ENCODE results near the gene TECTA.

The TECTA gene

DNA sequence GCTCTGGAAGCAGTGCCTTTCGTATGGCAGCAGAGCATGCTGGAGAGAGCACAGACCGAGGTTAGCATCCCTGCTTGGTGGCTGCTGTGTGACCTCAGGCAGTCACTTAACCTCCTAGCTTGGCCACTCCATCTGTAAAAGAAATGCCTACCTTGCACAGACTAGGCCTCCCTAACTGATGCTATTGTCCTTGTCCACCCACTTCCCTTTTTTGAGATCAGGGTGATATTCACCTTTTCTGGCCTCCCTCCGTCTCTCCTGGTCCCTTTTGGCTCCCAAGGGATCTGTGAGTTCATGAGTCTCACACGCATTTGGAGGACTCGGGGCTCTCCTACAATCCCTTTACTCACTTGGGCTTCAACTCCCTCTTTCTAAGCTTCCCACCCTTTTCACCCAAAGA is 37.2 kb downstream of the TECTA start:
- Histone ChIP-seq H3K4me1 (ENCODE audit: control insufficient read depth in 5 of 5, insufficient read depth in 5 of 5, low read length in 5 of 5) (no peaks in the 10 kb centered on the region), H3K9ac (ENCODE audit: low read length in 5 of 5) (no peak overlapping the region), H3K27ac (ENCODE audit: low read depth, low read length) (no peak overlapping the region)

DNA sequence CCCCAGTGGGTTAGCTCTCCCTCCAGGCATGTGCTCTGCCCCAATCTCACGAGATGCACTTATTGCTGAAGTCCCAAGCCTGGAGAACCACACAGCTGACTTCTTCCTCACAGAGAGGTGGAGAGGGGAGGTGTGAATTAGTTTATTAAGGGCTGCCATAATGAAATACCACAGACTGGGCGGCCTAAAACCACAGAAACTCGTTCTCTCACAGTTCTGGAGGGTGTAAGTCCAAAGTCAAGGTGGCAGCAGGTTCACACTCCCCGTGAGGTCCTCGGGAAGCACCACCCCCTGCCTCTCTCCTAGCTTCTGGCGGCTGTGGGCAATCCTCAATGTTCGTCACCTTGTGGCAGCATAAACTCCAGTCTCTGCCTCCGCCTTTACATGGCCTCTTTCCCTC is 39.3 kb downstream of the TECTA start:
- Histone ChIP-seq H3K36me3 (ENCODE audit: control insufficient read depth in 5 of 5, insufficient read depth in 5 of 5, low read length in 5 of 5) (no peaks in the 10 kb centered on the region), H3K9me3 (ENCODE audit: control insufficient read depth in 5 of 5, low read length in 5 of 5) (no peaks in the 10 kb centered on the region), H3K4me1 (ENCODE audit: control insufficient read depth in 5 of 5, insufficient read depth in 5 of 5, low read length in 5 of 5) (no peaks in the 10 kb centered on the region), H3K27me3 (ENCODE audit: control insufficient read depth in 5 of 5, insufficient read depth in 4 of 5, low read length in 5 of 5) (no peaks in the 10 kb centered on the region), H3K4me3 (ENCODE audit: low read depth in 1 of 5, low read length in 5 of 5) (no peak overlapping the region), H3K27ac (ENCODE audit: low read depth, low read length) (no peak overlapping the region), H3K9ac (ENCODE audit: low read length in 5 of 5) (no peak overlapping the region)

More for the DNA sequence above, 37.2 kb downstream of the TECTA start:
- H3K36me3 ChIP-seq (ENCODE audit: control insufficient read depth in 5 of 5, insufficient read depth in 5 of 5, low read length in 5 of 5): no peaks in the 10 kb centered on the region
- no peak overlapping the region for H3K4me3 ChIP-seq (ENCODE audit: low read depth in 1 of 5, low read length in 5 of 5)
- H3K27me3 ChIP-seq (ENCODE audit: control insufficient read depth in 5 of 5, insufficient read depth in 4 of 5, low read length in 5 of 5): no peaks in the 10 kb centered on the region
- H3K9me3 ChIP-seq (ENCODE audit: control insufficient read depth in 5 of 5, low read length in 5 of 5): no peaks in the 10 kb centered on the region

DNA sequence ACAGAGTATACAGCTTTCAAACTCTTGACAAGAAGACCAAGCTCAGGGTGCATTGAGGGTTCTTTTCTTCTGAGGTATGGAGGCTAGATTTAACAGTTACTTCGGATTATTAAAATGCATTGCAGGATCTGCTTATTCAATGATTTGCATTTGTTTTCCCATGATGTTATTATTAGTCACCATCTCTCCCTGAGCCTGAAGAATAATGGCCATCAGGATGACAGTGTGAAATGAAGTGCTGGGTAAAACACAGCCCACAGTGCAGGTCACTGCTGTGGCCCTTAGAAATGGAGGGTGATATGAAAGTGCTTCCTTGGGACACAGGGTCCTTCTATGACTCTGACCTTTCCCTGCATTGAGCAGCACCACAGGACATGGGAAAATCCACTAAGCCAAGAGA is 40.0 kb downstream of the TECTA start:
- Histone ChIP-seq H3K27ac (ENCODE audit: low read depth, low read length) (no peak overlapping the region), H3K9me3 (ENCODE audit: control insufficient read depth in 5 of 5, low read length in 5 of 5) (no peaks in the 10 kb centered on the region), H3K4me3 (ENCODE audit: low read depth in 1 of 5, low read length in 5 of 5) (no peak overlapping the region), H3K27me3 (ENCODE audit: control insufficient read depth in 5 of 5, insufficient read depth in 4 of 5, low read length in 5 of 5) (no peaks in the 10 kb centered on the region), H3K9ac (ENCODE audit: low read length in 5 of 5) (no peak overlapping the region), H3K36me3 (ENCODE audit: control insufficient read depth in 5 of 5, insufficient read depth in 5 of 5, low read length in 5 of 5) (peaks cover 0 to 4% (median 0%) of the 10 kb centered on the region in 5 donors), H3K4me1 (ENCODE audit: control insufficient read depth in 5 of 5, insufficient read depth in 5 of 5, low read length in 5 of 5) (no peaks in the 10 kb centered on the region)

DNA sequence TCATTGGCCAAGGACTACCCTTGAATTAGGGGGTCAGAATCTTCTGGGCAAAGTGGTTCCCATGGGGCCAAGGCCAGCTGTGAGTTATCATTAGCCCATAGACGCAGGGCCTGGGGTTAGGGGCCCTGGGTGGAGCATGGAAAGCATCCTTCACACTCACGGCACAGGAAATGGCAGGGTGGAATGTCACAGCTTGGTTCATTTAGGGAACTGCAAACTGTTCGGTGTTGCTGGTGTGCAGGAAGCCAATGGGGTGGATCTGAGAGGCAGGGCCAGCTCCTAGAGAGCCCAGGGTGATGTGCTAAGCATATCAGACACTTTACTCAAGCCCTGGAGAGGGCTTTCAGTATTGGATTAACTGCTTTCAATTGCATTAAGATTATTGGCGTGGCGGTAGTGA is 42.9 kb downstream of the TECTA start:
- no peaks in the 10 kb centered on the region for H3K4me1 ChIP-seq (ENCODE audit: control insufficient read depth in 5 of 5, insufficient read depth in 5 of 5, low read length in 5 of 5)
- H3K27ac ChIP-seq (ENCODE audit: low read depth, low read length): no peak overlapping the region
- no peaks in the 10 kb centered on the region for H3K27me3 ChIP-seq (ENCODE audit: control insufficient read depth in 5 of 5, insufficient read depth in 4 of 5, low read length in 5 of 5)
- no peak overlapping the region for H3K4me3 ChIP-seq (ENCODE audit: low read depth in 1 of 5, low read length in 5 of 5)
- H3K36me3 ChIP-seq (ENCODE audit: control insufficient read depth in 5 of 5, insufficient read depth in 5 of 5, low read length in 5 of 5): peaks cover 0 to 4% (median 0%) of the 10 kb centered on the region in 5 donors
- no peaks in the 10 kb centered on the region for H3K9me3 ChIP-seq (ENCODE audit: control insufficient read depth in 5 of 5, low read length in 5 of 5)
- H3K9ac ChIP-seq (ENCODE audit: low read length in 5 of 5): no peak overlapping the region

DNA sequence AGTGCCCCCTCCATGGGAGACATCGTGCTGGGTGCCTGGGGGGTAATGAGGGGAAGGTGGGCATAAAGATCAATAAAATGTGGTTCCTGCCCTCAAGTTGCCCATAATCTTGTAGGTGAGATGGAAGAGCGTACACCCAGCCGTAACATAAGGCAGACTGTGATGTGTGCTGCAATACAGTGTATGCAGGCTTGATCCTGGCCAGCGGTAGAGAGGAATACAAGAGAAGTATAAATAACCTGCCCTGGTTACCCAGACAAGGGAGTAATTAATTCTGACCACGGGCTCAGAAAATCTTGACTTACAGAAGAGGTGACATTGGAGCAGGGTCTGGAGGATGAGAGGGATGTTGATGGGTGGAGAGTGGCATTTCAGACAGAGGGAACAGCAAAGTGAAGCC is 43.7 kb downstream of the TECTA start:
- H3K36me3 ChIP-seq (ENCODE audit: control insufficient read depth in 5 of 5, insufficient read depth in 5 of 5, low read length in 5 of 5): peaks cover 0 to 4% (median 0%) of the 10 kb centered on the region in 5 donors
- peaks cover 0 to 2% (median 0%) of the 10 kb centered on the region in 5 donors for H3K9me3 ChIP-seq (ENCODE audit: control insufficient read depth in 5 of 5, low read length in 5 of 5)
- no peak overlapping the region for H3K27ac ChIP-seq (ENCODE audit: low read depth, low read length)
- no peaks in the 10 kb centered on the region for H3K27me3 ChIP-seq (ENCODE audit: control insufficient read depth in 5 of 5, insufficient read depth in 4 of 5, low read length in 5 of 5)
- H3K4me3 ChIP-seq (ENCODE audit: low read depth in 1 of 5, low read length in 5 of 5): no peak overlapping the region
- H3K9ac ChIP-seq (ENCODE audit: low read length in 5 of 5): no peak overlapping the region
- no peaks in the 10 kb centered on the region for H3K4me1 ChIP-seq (ENCODE audit: control insufficient read depth in 5 of 5, insufficient read depth in 5 of 5, low read length in 5 of 5)

DNA sequence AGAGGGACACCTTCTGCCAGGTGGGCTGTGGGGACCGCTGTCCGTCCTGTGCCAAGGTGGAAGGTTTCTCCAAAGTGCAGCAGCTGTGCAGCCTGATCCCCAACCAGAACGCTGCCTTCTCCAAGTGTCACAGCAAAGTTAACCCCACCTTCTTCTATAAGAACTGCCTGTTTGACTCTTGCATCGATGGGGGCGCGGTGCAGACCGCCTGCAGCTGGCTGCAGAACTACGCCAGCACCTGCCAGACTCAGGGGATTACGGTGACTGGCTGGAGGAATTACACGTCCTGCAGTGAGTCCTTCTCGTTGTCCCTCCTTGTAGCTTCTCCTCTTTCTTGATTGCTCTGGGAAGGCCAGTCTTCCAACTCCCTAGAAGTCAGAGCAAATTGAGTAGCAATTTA is 44.8 kb downstream of the TECTA start:
- Histone ChIP-seq H3K27me3 (ENCODE audit: control insufficient read depth in 5 of 5, insufficient read depth in 4 of 5, low read length in 5 of 5) (no peaks in the 10 kb centered on the region), H3K9ac (ENCODE audit: low read length in 5 of 5) (no peak overlapping the region), H3K4me1 (ENCODE audit: control insufficient read depth in 5 of 5, insufficient read depth in 5 of 5, low read length in 5 of 5) (no peaks in the 10 kb centered on the region), H3K36me3 (ENCODE audit: control insufficient read depth in 5 of 5, insufficient read depth in 5 of 5, low read length in 5 of 5) (peaks cover 0 to 4% (median 0%) of the 10 kb centered on the region in 5 donors), H3K27ac (ENCODE audit: low read depth, low read length) (no peak overlapping the region), H3K9me3 (ENCODE audit: control insufficient read depth in 5 of 5, low read length in 5 of 5) (peaks cover 0 to 2% (median 0%) of the 10 kb centered on the region in 5 donors), H3K4me3 (ENCODE audit: low read depth in 1 of 5, low read length in 5 of 5) (no peak overlapping the region)

DNA sequence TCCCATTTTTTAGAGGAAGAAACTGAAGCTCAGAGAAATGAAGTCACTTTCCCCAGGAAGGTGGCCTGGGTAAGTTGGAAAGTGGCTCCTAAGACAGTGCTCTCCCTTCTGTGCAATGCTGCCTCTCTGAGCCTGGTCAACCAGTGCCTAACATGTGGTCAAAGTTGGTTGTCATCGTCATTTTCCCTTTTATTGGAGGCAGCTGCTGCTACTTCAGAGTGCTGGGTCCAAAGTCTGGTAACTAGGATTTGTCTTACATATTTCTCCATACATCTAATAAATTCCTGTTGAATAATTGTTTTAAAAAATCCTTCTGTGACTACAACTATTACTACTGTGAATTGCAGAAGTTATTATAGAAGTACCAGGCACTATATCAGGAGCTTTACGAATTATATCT is 48.1 kb downstream of the TECTA start:
- H3K9ac ChIP-seq (ENCODE audit: low read length in 5 of 5): no peak overlapping the region
- H3K36me3 ChIP-seq (ENCODE audit: control insufficient read depth in 5 of 5, insufficient read depth in 5 of 5, low read length in 5 of 5): peaks cover 0 to 4% (median 0%) of the 10 kb centered on the region in 5 donors
- H3K4me3 ChIP-seq (ENCODE audit: low read depth in 1 of 5, low read length in 5 of 5): no peak overlapping the region
- H3K9me3 ChIP-seq (ENCODE audit: control insufficient read depth in 5 of 5, low read length in 5 of 5): peaks cover 0 to 2% (median 0%) of the 10 kb centered on the region in 5 donors
- no peaks in the 10 kb centered on the region for H3K27me3 ChIP-seq (ENCODE audit: control insufficient read depth in 5 of 5, insufficient read depth in 4 of 5, low read length in 5 of 5)
- no peaks in the 10 kb centered on the region for H3K4me1 ChIP-seq (ENCODE audit: control insufficient read depth in 5 of 5, insufficient read depth in 5 of 5, low read length in 5 of 5)
- no peak overlapping the region for H3K27ac ChIP-seq (ENCODE audit: low read depth, low read length)

DNA sequence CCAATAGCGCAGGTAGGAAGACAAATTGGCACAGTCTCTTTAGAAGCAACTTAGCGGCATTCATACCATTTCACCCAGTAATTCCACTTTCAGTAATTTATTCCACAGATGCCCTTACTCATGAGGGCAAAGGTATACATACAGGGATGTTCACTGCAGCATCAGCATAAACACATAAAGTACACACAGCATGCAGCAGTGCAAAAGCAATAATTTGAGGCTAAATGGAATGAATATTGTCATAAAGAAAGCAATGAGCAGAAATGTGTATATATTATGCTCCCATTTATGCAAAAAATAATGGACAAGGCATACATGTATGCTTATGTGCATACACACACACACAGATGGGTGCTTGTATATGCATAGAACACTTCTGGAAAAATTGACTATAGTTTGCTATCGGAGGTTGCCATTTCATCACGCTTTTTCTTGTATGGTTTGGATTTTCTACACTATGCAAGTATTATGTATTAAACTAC is 50.2 kb downstream of the TECTA start:
- no peak overlapping the region for H3K9ac ChIP-seq (ENCODE audit: low read length in 5 of 5)
- no peak overlapping the region for H3K27ac ChIP-seq (ENCODE audit: low read depth, low read length)
- peaks cover 0 to 2% (median 0%) of the 10 kb centered on the region in 5 donors for H3K9me3 ChIP-seq (ENCODE audit: control insufficient read depth in 5 of 5, low read length in 5 of 5)
- H3K4me1 ChIP-seq (ENCODE audit: control insufficient read depth in 5 of 5, insufficient read depth in 5 of 5, low read length in 5 of 5): no peaks in the 10 kb centered on the region
- H3K4me3 ChIP-seq (ENCODE audit: low read depth in 1 of 5, low read length in 5 of 5): no peak overlapping the region
- H3K36me3 ChIP-seq (ENCODE audit: control insufficient read depth in 5 of 5, insufficient read depth in 5 of 5, low read length in 5 of 5): no peaks in the 10 kb centered on the region
- H3K27me3 ChIP-seq (ENCODE audit: control insufficient read depth in 5 of 5, insufficient read depth in 4 of 5, low read length in 5 of 5): no peaks in the 10 kb centered on the region

DNA sequence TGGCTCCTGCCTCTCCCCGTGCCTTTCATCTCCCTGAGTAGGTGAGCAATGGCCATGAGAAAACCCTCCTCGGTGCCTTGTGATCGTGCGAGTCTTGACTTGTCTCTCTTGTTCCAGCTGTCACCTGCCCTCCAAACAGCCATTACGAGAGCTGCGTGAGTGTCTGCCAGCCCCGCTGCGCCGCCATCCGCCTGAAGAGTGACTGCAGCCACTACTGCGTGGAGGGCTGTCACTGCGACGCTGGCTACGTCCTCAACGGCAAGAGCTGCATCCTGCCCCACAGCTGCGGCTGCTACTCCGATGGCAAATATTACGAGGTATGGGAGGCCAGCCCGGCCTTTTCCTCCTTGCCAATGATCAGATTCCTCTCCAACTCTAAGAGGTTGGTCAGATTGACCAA is 51.7 kb downstream of the TECTA start:
- no peaks in the 10 kb centered on the region for H3K27me3 ChIP-seq (ENCODE audit: control insufficient read depth in 5 of 5, insufficient read depth in 4 of 5, low read length in 5 of 5)
- no peaks in the 10 kb centered on the region for H3K36me3 ChIP-seq (ENCODE audit: control insufficient read depth in 5 of 5, insufficient read depth in 5 of 5, low read length in 5 of 5)
- no peaks in the 10 kb centered on the region for H3K4me1 ChIP-seq (ENCODE audit: control insufficient read depth in 5 of 5, insufficient read depth in 5 of 5, low read length in 5 of 5)
- H3K9ac ChIP-seq (ENCODE audit: low read length in 5 of 5): no peak overlapping the region
- H3K9me3 ChIP-seq (ENCODE audit: control insufficient read depth in 5 of 5, low read length in 5 of 5): peaks cover 0 to 2% (median 0%) of the 10 kb centered on the region in 5 donors
- H3K27ac ChIP-seq (ENCODE audit: low read depth, low read length): no peak overlapping the region
- no peak overlapping the region for H3K4me3 ChIP-seq (ENCODE audit: low read depth in 1 of 5, low read length in 5 of 5)

DNA sequence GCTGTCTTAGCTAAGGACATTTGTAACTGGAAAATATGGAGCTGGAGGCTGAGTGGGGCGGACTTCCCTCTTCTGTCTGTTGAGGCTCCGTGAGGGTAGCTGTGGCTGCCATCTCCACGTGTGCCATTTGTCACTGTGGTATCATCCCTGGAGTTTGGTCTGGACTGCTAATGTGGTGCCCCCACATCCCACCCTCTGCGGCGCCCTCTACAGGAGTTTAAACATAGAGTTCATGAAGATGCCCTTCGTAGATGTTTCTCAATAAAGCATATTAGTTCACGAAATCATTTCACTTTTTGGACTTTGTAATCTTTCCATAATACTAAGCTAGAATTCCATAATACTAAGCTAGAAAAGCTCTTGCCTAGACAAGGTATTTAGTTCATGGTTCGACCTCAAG is 52.4 kb downstream of the TECTA start:
- no peak overlapping the region for H3K9ac ChIP-seq (ENCODE audit: low read length in 5 of 5)
- H3K27me3 ChIP-seq (ENCODE audit: control insufficient read depth in 5 of 5, insufficient read depth in 4 of 5, low read length in 5 of 5): no peaks in the 10 kb centered on the region
- no peak overlapping the region for H3K27ac ChIP-seq (ENCODE audit: low read depth, low read length)
- H3K36me3 ChIP-seq (ENCODE audit: control insufficient read depth in 5 of 5, insufficient read depth in 5 of 5, low read length in 5 of 5): no peaks in the 10 kb centered on the region
- no peak overlapping the region for H3K4me3 ChIP-seq (ENCODE audit: low read depth in 1 of 5, low read length in 5 of 5)
- peaks cover 0 to 2% (median 0%) of the 10 kb centered on the region in 5 donors for H3K9me3 ChIP-seq (ENCODE audit: control insufficient read depth in 5 of 5, low read length in 5 of 5)
- no peaks in the 10 kb centered on the region for H3K4me1 ChIP-seq (ENCODE audit: control insufficient read depth in 5 of 5, insufficient read depth in 5 of 5, low read length in 5 of 5)

Measured in subcutaneous abdominal adipose tissue (tissue), 5 donors.